ENCODE measurements around the gene ZCCHC24.

The ZCCHC24 gene

GRCh38 chr10:79393924-79394610 is 51.4 kb downstream of the ZCCHC24 start:
- DNase-seq, result no peak

GRCh38 chr10:79393221-79393923 is 52.1 kb downstream of the ZCCHC24 start:
- no peak for DNase-seq

GRCh38 chr10:79392506-79393176 is 52.8 kb downstream of the ZCCHC24 start:
- no peak for DNase-seq

GRCh38 chr10:79392020-79392398 is 53.4 kb downstream of the ZCCHC24 start:
- DNase-seq, result peak; percentile 6

- DNase-seq, result peak; percentile 4
These were observed 54.0 kb downstream of the ZCCHC24 start for GRCh38 chr10:79391231-79392019.

- peak; percentile 13 for DNase-seq
These were observed 54.7 kb downstream of the ZCCHC24 start for GRCh38 chr10:79390551-79391229.

GRCh38 chr10:79390057-79390456 is 55.4 kb downstream of the ZCCHC24 start:
- no peak for DNase-seq

GRCh38 chr10:79387974-79388850 is 57.2 kb downstream of the ZCCHC24 start:
- DNase-seq, result peak; percentile 13

- DNase-seq, result no peak
These were observed 57.9 kb downstream of the ZCCHC24 start for GRCh38 chr10:79387466-79387973.

- DNase-seq, result peak; percentile 7
These were observed 58.6 kb downstream of the ZCCHC24 start for GRCh38 chr10:79386637-79387465.

GRCh38 chr10:79385804-79386531 is 59.5 kb downstream of the ZCCHC24 start:
- DNase-seq, result peak; percentile 13

GRCh38 chr10:79385392-79385795 is 60.0 kb downstream of the ZCCHC24 start:
- DNase-seq, result peak; percentile 4

- DNase-seq, result peak; percentile 4
These were observed 60.5 kb downstream of the ZCCHC24 start for GRCh38 chr10:79384773-79385391.

- DNase-seq, result peak; percentile 10
These were observed 61.3 kb downstream of the ZCCHC24 start for GRCh38 chr10:79383974-79384606.

GRCh38 chr10:79382491-79382941 is 62.9 kb downstream of the ZCCHC24 start:
- no peak for DNase-seq

- DNase-seq, result no peak
These were observed 63.6 kb downstream of the ZCCHC24 start for GRCh38 chr10:79381804-79382221.

- DNase-seq, result no peak
These were observed 64.3 kb downstream of the ZCCHC24 start for GRCh38 chr10:79380946-79381721.
